PFSK-1 (cell line): Measurements from ENCODE around the gene SKA2.
A peak's percentile ranks its signal among the peaks of the same experiment; 100 is the strongest.

Experiments used
- FOXP2 ChIP-seq: optimal IDR thresholded peaks from 2 replicates; pipeline ENCODE3; 2011; ENCODE audit warnings: borderline replicate concordance, control low read depth, inconsistent platforms; ENCODE audit not compliant: insufficient read depth; ENCODE audit errors: extremely low read length, extremely low read depth
- POLR2AphosphoS5 ChIP-seq: IDR thresholded peaks from 2 replicates; pipeline ENCODE4 v1.6.1; 2012; ENCODE audit warnings: low read depth, mild to moderate bottlenecking, control low read depth, low read length, moderate library complexity
- REST ChIP-seq, 2 experiments: IDR thresholded peaks; 2 replicates each; pipeline versions ENCODE4 v1.6.1 to v1.8.0; 2011 to 2012; ENCODE audit warnings: low read depth in 2 of 2, low read length in 2 of 2, control low read depth in 1 of 2, inconsistent platforms in 1 of 2, mild to moderate bottlenecking in 1 of 2, moderate library complexity in 1 of 2; ENCODE audit not compliant: insufficient read depth in 1 of 2
- SIN3A ChIP-seq: IDR thresholded peaks from 2 replicates; pipeline ENCODE4 v1.6.1; 2012; ENCODE audit warnings: mild to moderate bottlenecking, low read length, moderate library complexity, borderline replicate concordance; ENCODE audit not compliant: insufficient read depth
- TAF1 ChIP-seq: IDR thresholded peaks from 2 replicates; pipeline ENCODE4 v1.6.1; 2012; ENCODE audit warnings: low read length, control low read depth, borderline replicate concordance; ENCODE audit not compliant: insufficient read depth

- no peak for TF ChIP-seq REST (IDR thresholded peaks at IDR 0.05; ENCODE audit: insufficient read depth in 1 of 2, low read depth in 2 of 2, low read length in 2 of 2)
- peak; percentile 8; the same call in 1 of the 2 replicates for TF ChIP-seq SIN3A
- no peak for TF ChIP-seq TAF1
- 0 out of 2 replicates have a peak, but pooled peaks have one; percentile 16 for TF ChIP-seq POLR2AphosphoS5
- no peak for TF ChIP-seq FOXP2
Observed at GRCh38 chr17:59154292-59154720, 680 bp downstream of the SKA2 start.
